Astrocyte of the cerebellum (primary cell): Measurements from ENCODE around the gene PGR.

ENCODE experiments used
- DNase-seq: peaks from one replicate; pipeline ENCODE4 v3.0.0-alpha.2; 2011; ENCODE audit warnings: low read depth
- H3K4me3 ChIP-seq: 2 replicates; pipeline ENCODE4 v1.5.1; 2011; ENCODE audit warnings: mild to moderate bottlenecking, low read depth, low read length, moderate library complexity
- in situ Hi-C: cut with HindIII; loops from 2 replicates; pipeline ENCODE4 v1.10.0; 2017; ENCODE audit warnings: low sequenced_read_pairs
- TF ChIP-seq, protein P1 (sequence below): IDR thresholded peaks from 2 replicates; pipeline ENCODE4 v1.5.1; 2012; ENCODE audit warnings: low read length, low read depth, moderate library complexity, mild to moderate bottlenecking; ENCODE audit errors: missing control alignments

The PGR gene

DNA sequence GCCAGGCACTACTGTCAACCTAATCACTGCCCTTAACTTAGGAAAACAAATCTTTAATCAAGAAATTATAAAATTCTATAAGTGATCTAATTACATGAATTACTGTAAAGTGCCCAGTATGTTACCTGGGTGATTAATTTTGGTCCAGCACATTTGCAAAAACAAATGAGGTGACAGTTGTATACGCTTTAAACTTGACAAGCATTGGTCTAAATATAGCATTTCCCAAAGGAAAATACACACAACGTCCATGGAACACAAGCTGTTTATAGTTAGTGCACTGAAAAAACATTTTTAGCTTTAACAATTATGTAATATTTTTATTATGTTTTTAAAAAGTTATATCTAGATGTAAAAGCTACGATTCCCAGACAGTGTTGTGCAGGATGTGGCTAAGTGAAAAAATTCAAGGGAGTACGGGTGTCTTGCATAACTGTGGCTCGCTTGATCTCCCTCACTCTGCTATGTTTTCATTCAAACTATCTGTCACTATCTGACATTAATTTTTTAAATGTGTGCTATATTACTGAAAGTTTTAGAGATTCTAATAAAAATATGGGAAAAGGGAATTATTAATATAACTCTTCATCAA is 38.8 kb downstream of the PGR start:
- DNase-seq = no peak
- TF ChIP-seq, protein P1, sequence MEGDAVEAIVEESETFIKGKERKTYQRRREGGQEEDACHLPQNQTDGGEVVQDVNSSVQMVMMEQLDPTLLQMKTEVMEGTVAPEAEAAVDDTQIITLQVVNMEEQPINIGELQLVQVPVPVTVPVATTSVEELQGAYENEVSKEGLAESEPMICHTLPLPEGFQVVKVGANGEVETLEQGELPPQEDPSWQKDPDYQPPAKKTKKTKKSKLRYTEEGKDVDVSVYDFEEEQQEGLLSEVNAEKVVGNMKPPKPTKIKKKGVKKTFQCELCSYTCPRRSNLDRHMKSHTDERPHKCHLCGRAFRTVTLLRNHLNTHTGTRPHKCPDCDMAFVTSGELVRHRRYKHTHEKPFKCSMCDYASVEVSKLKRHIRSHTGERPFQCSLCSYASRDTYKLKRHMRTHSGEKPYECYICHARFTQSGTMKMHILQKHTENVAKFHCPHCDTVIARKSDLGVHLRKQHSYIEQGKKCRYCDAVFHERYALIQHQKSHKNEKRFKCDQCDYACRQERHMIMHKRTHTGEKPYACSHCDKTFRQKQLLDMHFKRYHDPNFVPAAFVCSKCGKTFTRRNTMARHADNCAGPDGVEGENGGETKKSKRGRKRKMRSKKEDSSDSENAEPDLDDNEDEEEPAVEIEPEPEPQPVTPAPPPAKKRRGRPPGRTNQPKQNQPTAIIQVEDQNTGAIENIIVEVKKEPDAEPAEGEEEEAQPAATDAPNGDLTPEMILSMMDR = no peak
- in situ Hi-C loops = no loop called here
- H3K4me3 ChIP-seq = no peak overlapping the region

DNA sequence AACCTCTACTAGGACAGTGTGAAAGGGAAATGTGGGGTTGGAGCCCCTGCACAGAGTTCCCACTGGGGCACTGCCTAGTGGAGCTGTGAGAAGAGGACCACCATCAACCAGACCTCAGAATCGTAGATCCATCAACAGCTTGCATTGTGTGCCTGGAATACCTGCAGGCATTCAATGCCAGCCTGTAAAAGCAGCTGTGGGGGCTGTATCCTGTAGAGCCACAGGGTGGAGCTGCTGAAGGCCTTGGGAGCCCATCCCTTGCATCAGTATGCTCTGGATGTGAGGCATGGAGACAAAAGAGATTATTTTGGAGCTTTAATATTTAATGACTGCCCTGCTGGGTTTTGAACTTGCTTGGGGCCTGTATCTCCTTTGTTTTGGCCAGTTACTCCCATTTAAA is 46.3 kb downstream of the PGR start:
- TF ChIP-seq, protein P1 = no peak
- no peak for DNase-seq
- in situ Hi-C loops = no loop called here
- no peak overlapping the region for H3K4me3 ChIP-seq

- DNase-seq = no peak
- in situ Hi-C loops = no loop called here
- no peak overlapping the region for H3K4me3 ChIP-seq
- TF ChIP-seq, protein P1 = no peak
Observed at GRCh38 chr11:101082813-101083212, 46.8 kb downstream of the PGR start.

GRCh38 chr11:101063706-101064105 is 65.9 kb downstream of the PGR start:
- H3K4me3 ChIP-seq = no peak overlapping the region
- TF ChIP-seq, protein P1 = no peak
- DNase-seq = no peak
- in situ Hi-C loops = no loop called here

DNA sequence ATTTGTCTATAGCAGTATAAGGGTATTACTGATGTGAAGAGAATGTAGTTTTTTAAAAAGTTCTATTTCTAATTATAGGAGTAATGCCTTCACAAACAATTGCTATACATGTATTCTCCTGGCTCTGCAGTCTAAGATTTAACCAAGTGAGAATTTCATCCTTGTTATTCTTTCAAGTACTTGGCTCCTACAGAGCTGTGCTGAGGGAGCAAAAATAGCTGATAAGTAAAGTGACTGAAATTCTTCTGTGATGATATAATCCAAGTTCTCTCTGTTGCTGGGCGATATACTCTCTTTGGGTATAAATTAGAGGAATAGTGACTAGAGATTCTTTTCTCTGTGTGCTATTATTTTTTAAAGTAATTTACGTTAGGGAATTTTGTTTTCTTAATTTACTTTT is 68.0 kb downstream of the PGR start:
- in situ Hi-C loops = no loop called here
- DNase-seq = peak; percentile 6
- TF ChIP-seq, protein P1 = no peak
- H3K4me3 ChIP-seq = no peak overlapping the region

GRCh38 chr11:101059331-101059730 is 70.3 kb downstream of the PGR start:
- TF ChIP-seq, protein P1 = no peak
- in situ Hi-C loops = no loop called here
- no peak overlapping the region for H3K4me3 ChIP-seq
- no peak for DNase-seq
